Keratinocyte (primary cell): ENCODE data around the gene ROMO1. TPM values are rescaled to one million over a fixed set of nuclear protein-coding genes. Genes with fewer than 3 reads are reported as not detected.

Source experiments
- DNase-seq: peaks from one replicate; pipeline ENCODE4 v3.0.0-alpha.2; 2011; ENCODE audit warnings: low read depth, missing footprints, low spot score
- FAIRE-seq: peaks from 2 replicates; lab custom pipeline; 2011; peaks lifted over from hg19 to GRCh38; lab: Jason Lieb, UNC
- H2AFZ ChIP-seq: 2 replicates; pipeline ENCODE4 v1.6.0; 2012; ENCODE audit warnings: low read length, control low read depth, inconsistent platforms; ENCODE audit not compliant: control insufficient read depth
- H3K27ac ChIP-seq: 2 replicates; pipeline ENCODE4 v1.5.1; 2011; ENCODE audit warnings: low read length; ENCODE audit not compliant: control insufficient read depth, insufficient read depth
- H3K27me3 ChIP-seq: 3 replicates; pipeline ENCODE4 v1.6.0; 2011; ENCODE audit warnings: low read length; ENCODE audit not compliant: control insufficient read depth, insufficient read depth; ENCODE audit errors: extremely low read depth
- H3K36me3 ChIP-seq, 2 experiments: 2 replicates in 1 of 2; 3 replicates in 1 of 2; pipeline ENCODE4 v1.5.1; 2011; ENCODE audit warnings: low read length in 2 of 2, mild to moderate bottlenecking in 1 of 2; ENCODE audit not compliant: control insufficient read depth in 2 of 2, insufficient read depth in 2 of 2; ENCODE audit errors: extremely low read depth in 1 of 2
- H3K4me1 ChIP-seq: 3 replicates; pipeline ENCODE4 v1.5.1; 2011; ENCODE audit warnings: low read length; ENCODE audit not compliant: control insufficient read depth, insufficient read depth; ENCODE audit errors: extremely low read depth
- H3K4me2 ChIP-seq: 3 replicates; pipeline ENCODE4 v1.6.0; 2011; ENCODE audit warnings: low read depth, low read length; ENCODE audit not compliant: control insufficient read depth, insufficient read depth; ENCODE audit errors: extremely low read depth
- H3K4me3 ChIP-seq, 3 experiments: fragments of 200-600 bp in 1 of 3; sonication (generic) in 1 of 3; 2 replicates in 2 of 3; 3 replicates in 1 of 3; pipeline ENCODE4 v1.5.1; 2011 to 2016; ENCODE audit warnings: low read length in 3 of 3, mild to moderate bottlenecking in 3 of 3, control low read depth in 2 of 3, inconsistent platforms in 1 of 3, low read depth in 1 of 3, mixed read lengths in 1 of 3, mixed run types in 1 of 3, moderate library complexity in 1 of 3; ENCODE audit not compliant: control insufficient read depth in 2 of 3, insufficient read depth in 2 of 3; ENCODE audit errors: extremely low read depth in 1 of 3
- H3K79me2 ChIP-seq: 2 replicates; pipeline ENCODE4 v1.6.0; 2012; ENCODE audit warnings: low read length; ENCODE audit not compliant: control insufficient read depth, insufficient read depth
- H3K9ac ChIP-seq: 3 replicates; pipeline ENCODE4 v1.6.0; 2011; ENCODE audit warnings: low read length; ENCODE audit not compliant: control insufficient read depth, insufficient read depth; ENCODE audit errors: extremely low read depth
- H3K9me1 ChIP-seq: 3 replicates; pipeline ENCODE4 v1.6.0; 2011; ENCODE audit warnings: low read length; ENCODE audit not compliant: control insufficient read depth, insufficient read depth; ENCODE audit errors: extremely low read depth
- H3K9me3 ChIP-seq: 2 replicates; pipeline ENCODE4 v1.5.1; 2012; ENCODE audit warnings: low read depth, low read length; ENCODE audit not compliant: control insufficient read depth
- H4K20me1 ChIP-seq: 3 replicates; pipeline ENCODE4 v1.6.0; 2011; ENCODE audit warnings: low read length; ENCODE audit not compliant: control insufficient read depth, insufficient read depth; ENCODE audit errors: extremely low read depth
- EZH2 ChIP-seq: IDR thresholded peaks from one replicate; pipeline ENCODE4 v1.6.1; 2012; ENCODE audit warnings: inconsistent platforms, mild to moderate bottlenecking, low read length, moderate library complexity
- dilution Hi-C: fragments of 300-500 bp; cut with MboI; formaldehyde crosslinking; loops from one replicate; pipeline ENCODE4 v1.7.0; 2020; ENCODE audit warnings: low sequenced_read_pairs; ENCODE audit not compliant: extremely low pct_ligation_motif_present
- polyA plus RNA-seq, 5 experiments: library from polyadenylated mRNA; depleted of rRNA in 3 of 5; stranded (reverse) in 3 of 5; stranded (forward) in 1 of 5; unstranded in 1 of 5; fragments of >200 nt; gene quantifications; 1 replicate in 1 of 5; 2 replicates in 3 of 5; 3 replicates in 1 of 5; pipeline versions ENCODE4 v1.2.1 to v1.2.3, GENCODE V29; 2011 to 2012; ENCODE audit warnings: missing spikeins in 2 of 5, low read depth in 1 of 5, low replicate concordance in 1 of 5
- TF ChIP-seq, protein P1 (sequence below), 3 experiments: IDR thresholded peaks in 1 of 3; conservative IDR thresholded peaks in 1 of 3; optimal IDR thresholded peaks in 1 of 3; 2 replicates in 2 of 3; 3 replicates in 1 of 3; pipeline versions ENCODE3 to v1.5.1; 2011; ENCODE audit warnings: low read length in 3 of 3, mild to moderate bottlenecking in 3 of 3, moderate library complexity in 2 of 3, control low read depth in 1 of 3, inconsistent platforms in 1 of 3; ENCODE audit not compliant: insufficient read depth in 2 of 3; ENCODE audit errors: extremely low read depth in 1 of 3

Gene ROMO1
- polyA plus RNA-seq, 1 donor (not counting 4 experiments of a cell fraction or from before 2014, with no cell fraction given) = 195 TPM

DNA sequence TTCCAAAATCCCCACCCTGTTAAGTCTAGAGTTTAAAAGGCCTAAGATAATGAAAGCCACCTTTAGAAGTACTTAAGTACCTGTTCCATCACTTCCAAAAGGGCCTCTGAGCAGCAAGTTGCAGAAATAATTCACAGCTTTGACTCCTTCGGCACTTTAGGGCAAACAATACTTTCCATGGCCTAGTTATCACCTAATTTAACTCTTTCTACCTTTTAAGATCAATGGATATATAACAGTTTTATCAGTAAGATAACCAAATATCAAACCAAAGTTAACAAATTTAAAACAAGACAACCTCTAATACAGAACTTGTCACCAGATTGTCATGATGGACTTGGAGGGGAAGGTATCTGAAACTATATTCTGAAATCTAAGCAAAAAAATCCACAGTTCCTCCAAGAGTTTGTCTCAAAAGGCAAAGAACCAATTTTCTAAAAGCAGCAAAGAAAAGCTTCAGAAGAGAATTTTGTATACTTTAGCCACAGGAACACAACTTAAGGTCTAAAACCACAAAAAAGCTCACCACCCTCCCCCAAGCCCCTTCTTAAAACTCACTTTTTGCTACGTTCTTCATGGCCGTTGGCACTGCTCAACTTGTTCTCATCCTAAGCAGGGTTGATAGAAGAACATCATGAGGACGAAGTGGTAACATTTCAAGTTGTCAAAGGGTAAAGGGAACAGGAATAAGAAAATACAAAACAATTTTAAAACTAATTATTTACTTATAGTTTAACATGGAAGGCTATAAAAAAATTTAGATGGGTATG is 39.4 kb downstream of the ROMO1 start:
- Histone ChIP-seq H3K79me2 (peaks cover 86% of the 10 kb centered on the region), H3K9me1 (peaks cover 8% of the 10 kb centered on the region), H3K27me3 (no peaks in the 10 kb centered on the region), H4K20me1 (peaks cover 52% of the 10 kb centered on the region), H3K36me3 (peaks cover 18 to 45% of the 10 kb centered on the region in 2 experiments), H3K9me3 (no peaks in the 10 kb centered on the region), H3K27ac (no peak overlapping the region), H3K4me1 (peaks cover 39% of the 10 kb centered on the region), H2AFZ (no peak overlapping the region), H3K4me2 (peak overlapping the region; percentile 99), H3K9ac (peak overlapping the region; percentile 30), H3K4me3 (peak overlapping the region in 1 of 3 experiments; percentile 81)
- TF ChIP-seq, protein P1, sequence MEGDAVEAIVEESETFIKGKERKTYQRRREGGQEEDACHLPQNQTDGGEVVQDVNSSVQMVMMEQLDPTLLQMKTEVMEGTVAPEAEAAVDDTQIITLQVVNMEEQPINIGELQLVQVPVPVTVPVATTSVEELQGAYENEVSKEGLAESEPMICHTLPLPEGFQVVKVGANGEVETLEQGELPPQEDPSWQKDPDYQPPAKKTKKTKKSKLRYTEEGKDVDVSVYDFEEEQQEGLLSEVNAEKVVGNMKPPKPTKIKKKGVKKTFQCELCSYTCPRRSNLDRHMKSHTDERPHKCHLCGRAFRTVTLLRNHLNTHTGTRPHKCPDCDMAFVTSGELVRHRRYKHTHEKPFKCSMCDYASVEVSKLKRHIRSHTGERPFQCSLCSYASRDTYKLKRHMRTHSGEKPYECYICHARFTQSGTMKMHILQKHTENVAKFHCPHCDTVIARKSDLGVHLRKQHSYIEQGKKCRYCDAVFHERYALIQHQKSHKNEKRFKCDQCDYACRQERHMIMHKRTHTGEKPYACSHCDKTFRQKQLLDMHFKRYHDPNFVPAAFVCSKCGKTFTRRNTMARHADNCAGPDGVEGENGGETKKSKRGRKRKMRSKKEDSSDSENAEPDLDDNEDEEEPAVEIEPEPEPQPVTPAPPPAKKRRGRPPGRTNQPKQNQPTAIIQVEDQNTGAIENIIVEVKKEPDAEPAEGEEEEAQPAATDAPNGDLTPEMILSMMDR (optimal IDR thresholded peaks at IDR 0.05 in 1 of 3, IDR thresholded peaks at IDR 0.05 in 1 of 3, conservative IDR thresholded peaks at IDR 0.05 in 1 of 3; ENCODE audit: extremely low read depth in 1 of 3, insufficient read depth in 2 of 3, low read length in 3 of 3) = no peak
- no peak for TF ChIP-seq EZH2
- dilution Hi-C loops = no loop called here
- FAIRE-seq (no peak), DNase-seq (no peak)

DNA sequence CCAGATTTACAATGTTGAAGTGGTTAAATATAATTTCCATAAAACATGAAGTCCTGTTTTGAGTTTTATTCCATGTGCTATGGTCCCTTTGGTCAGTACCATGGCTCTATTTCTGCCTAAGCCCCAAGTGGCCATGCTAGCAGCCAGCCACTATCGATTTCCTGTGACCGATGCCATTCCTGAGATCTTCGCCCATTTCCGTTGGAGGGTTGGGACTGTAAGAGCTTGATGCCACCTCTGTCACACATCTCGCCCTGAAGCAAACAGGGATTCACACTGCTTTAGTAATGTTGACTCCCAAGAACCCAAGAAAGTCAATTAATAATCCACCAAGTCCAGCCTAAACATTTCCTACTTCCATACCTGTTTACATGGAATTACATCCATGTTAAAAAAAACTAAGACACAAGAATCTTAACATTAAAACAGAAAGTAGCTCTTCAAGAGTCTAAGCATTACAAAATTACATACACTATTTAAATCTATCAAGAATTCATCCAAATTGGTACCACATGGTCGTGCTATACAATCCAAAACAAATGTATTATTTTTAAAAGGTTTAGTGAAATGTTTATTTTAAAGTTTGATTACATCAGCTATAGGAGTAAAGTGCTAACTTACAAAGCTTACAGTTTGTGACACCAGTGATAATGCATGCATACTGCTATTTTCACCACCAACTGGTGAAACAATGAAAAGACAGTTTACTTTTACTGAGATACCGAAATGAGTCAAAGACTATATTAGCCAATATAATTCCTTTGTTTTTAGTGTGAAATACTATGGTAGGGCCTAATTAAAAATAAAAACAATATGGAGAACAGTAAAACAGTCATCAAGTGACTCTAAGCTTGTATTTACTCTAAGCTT is 40.3 kb downstream of the ROMO1 start:
- Histone ChIP-seq H3K79me2 (peaks cover 77% of the 10 kb centered on the region), H3K36me3 (peaks cover 15 to 38% of the 10 kb centered on the region in 2 experiments), H3K4me3 (peak overlapping the region; percentile 69 to 86 (median 81)), H3K4me1 (peaks cover 39% of the 10 kb centered on the region), H3K4me2 (peak overlapping the region; percentile 99), H3K27me3 (no peaks in the 10 kb centered on the region), H3K9me3 (no peaks in the 10 kb centered on the region), H3K9me1 (peaks cover 8% of the 10 kb centered on the region), H3K9ac (peak overlapping the region; percentile 99), H2AFZ (no peak overlapping the region), H3K27ac (peak overlapping the region; percentile 98), H4K20me1 (peaks cover 47% of the 10 kb centered on the region)
- TF ChIP-seq EZH2 = no peak
- TF ChIP-seq, protein P1 (optimal IDR thresholded peaks at IDR 0.05 in 1 of 3, IDR thresholded peaks at IDR 0.05 in 1 of 3, conservative IDR thresholded peaks at IDR 0.05 in 1 of 3; ENCODE audit: extremely low read depth in 1 of 3, insufficient read depth in 2 of 3, low read length in 3 of 3) = peak in 1 of 3 experiments; percentile 11
- dilution Hi-C loops = no loop called here
- FAIRE-seq (no peak), DNase-seq (no peak)
